Tracheal epithelial cell (primary cell): ENCODE results near the gene PEX19. TPM values are rescaled to one million over a fixed set of nuclear protein-coding genes. Genes with fewer than 3 reads are reported as not detected.

Experiments
- total RNA-seq: library from RNA; depleted of rRNA; stranded (reverse); fragments of >200 nt; gene quantifications from 2 replicates; pipeline ENCODE4 v1.2.1, GENCODE V29; 2014

The PEX19 gene
- total RNA-seq: 29.2 and 44.3 TPM in 2 replicates

DNA sequence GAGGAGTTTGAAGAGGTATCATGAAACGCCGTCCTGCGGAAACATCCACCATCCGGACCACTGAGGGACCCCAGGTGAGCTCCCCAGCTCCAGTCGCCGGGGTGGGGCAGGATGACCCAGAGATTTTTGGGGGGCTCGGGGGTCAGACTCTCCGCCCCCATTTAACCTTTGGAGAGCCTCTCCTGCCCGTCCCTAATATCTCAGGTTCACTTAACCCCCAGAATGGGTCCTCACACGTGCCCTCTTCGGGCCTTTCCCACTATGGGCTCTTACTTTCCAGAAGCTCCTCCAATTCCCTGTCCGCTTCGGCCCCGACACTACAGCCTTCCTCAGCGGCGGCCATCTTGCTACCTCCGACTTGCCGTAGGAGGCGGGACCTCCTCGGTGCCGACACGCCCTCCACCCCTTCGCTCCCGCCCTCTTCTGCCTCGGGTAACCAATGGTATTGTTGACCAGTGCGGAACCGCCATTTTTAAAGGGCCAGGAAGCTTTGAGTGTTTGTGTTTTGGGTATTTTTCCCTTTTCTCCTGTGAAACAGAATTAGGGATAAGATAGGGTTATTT, at the start of gene PEX19:
Gene PEX19, minus strand, starts transcription at position 352 of the 563 bp plus-strand sequence. Its CDS starts 9 bp downstream, at position 343.

GRCh38 chr1:160261893-160262794, 22.8 kb downstream of the PEX19 start, which contains the start of gene DCAF8:
Gene DCAF8 (minus strand): TSS chr1:160262549. CDS start chr1:160244008, 18,541 bp downstream.

Other genes starting within 250 kb of the PEX19 start
- not detected in 2 replicates for gene KCNJ10, start 215.0 kb downstream of the PEX19 start, total RNA-seq
- gene KCNJ9, start 203.6 kb downstream of the PEX19 start, total RNA-seq: under 0.01 and 0.21 TPM in 2 replicates
- 61.0 and 85.5 TPM in 2 replicates for gene IGSF8, start 186.5 kb downstream of the PEX19 start, total RNA-seq
- gene ATP1A2, start 169.4 kb downstream of the PEX19 start, total RNA-seq: not detected in 2 replicates
- gene ATP1A4, start 133.5 kb downstream of the PEX19 start, total RNA-seq: not detected in 2 replicates
- gene CASQ1, start 94.6 kb downstream of the PEX19 start, total RNA-seq: not detected in 2 replicates
- 33.9 and 57.8 TPM in 2 replicates for gene PEA15, start 79.7 kb downstream of the PEX19 start, total RNA-seq
- gene DCAF8, start 22.6 kb downstream of the PEX19 start, total RNA-seq: 38.6 and 39.0 TPM in 2 replicates
- 87.0 and 170 TPM in 2 replicates for gene COPA, start 58.1 kb upstream of the PEX19 start, total RNA-seq
- 62.4 and 93.0 TPM in 2 replicates for gene NCSTN, start 58.2 kb upstream of the PEX19 start, total RNA-seq
- gene NHLH1, start 81.9 kb upstream of the PEX19 start, total RNA-seq: not detected in 2 replicates
- 6.6 and 8.4 TPM in 2 replicates for gene VANGL2, start 115.4 kb upstream of the PEX19 start, total RNA-seq
- not detected in 2 replicates for gene SLAMF6, start 238.1 kb upstream of the PEX19 start, total RNA-seq